Neural progenitor cell (in vitro differentiated cells): ENCODE data around the gene LLCFC1. TPM values are rescaled to one million over a fixed set of nuclear protein-coding genes. Genes with fewer than 3 reads are reported as not detected.

Experiments
- DNase-seq: peaks from one replicate; pipeline ENCODE4 v3.0.0-alpha.2; 2016; ENCODE audit warnings: low spot score
- H2AFZ ChIP-seq: fragments of 200-600 bp; sonication (generic); replicated peaks from 2 replicates; pipeline ENCODE4 v1.6.1; 2016; ENCODE audit warnings: antibody characterized with exemption
- H3F3A ChIP-seq: fragments of 200-600 bp; sonication (generic); 2 replicates; pipeline ENCODE4 v1.6.1; 2016; ENCODE audit warnings: antibody characterized with exemption, low read depth
- H3K27ac ChIP-seq: fragments of 200-600 bp; sonication (generic); 2 replicates; pipeline ENCODE4 v1.5.1; 2016; ENCODE audit warnings: mild to moderate bottlenecking
- H3K27me3 ChIP-seq: fragments of 200-600 bp; sonication (generic); 2 replicates; pipeline ENCODE4 v1.6.1; 2016; ENCODE audit warnings: mild to moderate bottlenecking, moderate library complexity
- H3K36me3 ChIP-seq: fragments of 200-600 bp; sonication (generic); 2 replicates; pipeline ENCODE4 v1.5.1; 2016
- H3K4me1 ChIP-seq: fragments of 200-600 bp; sonication (generic); 2 replicates; pipeline ENCODE4 v1.6.1; 2016; ENCODE audit warnings: mixed run types
- H3K4me2 ChIP-seq: fragments of 200-600 bp; sonication (generic); 2 replicates; pipeline ENCODE4 v1.6.1; 2016
- H3K4me3 ChIP-seq: fragments of 200-600 bp; sonication (generic); 2 replicates; pipeline ENCODE4 v1.5.1; 2016
- H3K79me2 ChIP-seq: fragments of 200-600 bp; sonication (generic); 2 replicates; pipeline ENCODE4 v1.6.1; 2016; ENCODE audit warnings: low read depth
- H3K9ac ChIP-seq: fragments of 200-600 bp; sonication (generic); 2 replicates; pipeline ENCODE4 v1.6.1; 2016
- H3K9me3 ChIP-seq: fragments of 200-600 bp; sonication (generic); 2 replicates; pipeline ENCODE4 v1.5.1; 2016; ENCODE audit warnings: low read depth
- H4K20me1 ChIP-seq: fragments of 200-600 bp; sonication (generic); 2 replicates; pipeline ENCODE4 v1.6.1; 2016; ENCODE audit warnings: low read depth
- H3K27ac Mint-ChIP-seq: 3 replicates; pipeline ENCODE4 v1.8.0; 2021; ENCODE audit warnings: mixed read lengths
- H3K27me3 Mint-ChIP-seq: 2 replicates; pipeline ENCODE4 v1.8.0; 2022; ENCODE audit warnings: low read depth, mild to moderate bottlenecking, inconsistent platforms, moderate library complexity, mixed read lengths; ENCODE audit not compliant: insufficient read depth
- H3K36me3 Mint-ChIP-seq: 3 replicates; pipeline ENCODE4 v1.8.0; 2021; ENCODE audit warnings: mixed read lengths
- H3K4me1 Mint-ChIP-seq: 3 replicates; pipeline ENCODE4 v1.8.0; 2021; ENCODE audit warnings: mixed read lengths
- H3K4me3 Mint-ChIP-seq: 3 replicates; pipeline ENCODE4 v1.8.0; 2021; ENCODE audit warnings: mild to moderate bottlenecking, moderate library complexity, mixed read lengths
- H3K9me3 Mint-ChIP-seq: 3 replicates; pipeline ENCODE4 v1.8.0; 2020; ENCODE audit warnings: mixed read lengths
- CTCF ChIP-seq: fragments of 200-600 bp; sonication (generic); IDR thresholded peaks from 2 replicates; pipeline ENCODE4 v1.5.1; 2017; ENCODE audit warnings: antibody characterized with exemption, mild to moderate bottlenecking
- EZH2 ChIP-seq: fragments of 200-600 bp; sonication (generic); IDR thresholded peaks from 2 replicates; pipeline ENCODE4 v1.6.1; 2017; ENCODE audit warnings: antibody characterized with exemption, mild to moderate bottlenecking, moderate library complexity
- EZH2phosphoT487 ChIP-seq: fragments of 200-600 bp; sonication (generic); IDR thresholded peaks from 2 replicates; pipeline ENCODE4 v1.6.1; 2017; ENCODE audit warnings: antibody characterized with exemption
- total RNA-seq: library from RNA; depleted of rRNA; stranded (reverse); fragments of >200 nt; gene quantifications from 2 replicates; pipeline ENCODE4 v1.2.3, GENCODE V29; 2015; ENCODE audit warnings: low replicate concordance

LLCFC1 gene
- total RNA-seq, 1 donor from 2014 or later = not detected

- Histone ChIP-seq H3K36me3 (no peaks in the 10 kb centered on the region), H3K27me3 (no peaks in the 10 kb centered on the region), H3K27ac (no peak overlapping the region), H3K9ac (no peak overlapping the region), H3F3A (peaks cover 4% of the 10 kb centered on the region), H4K20me1 (no peaks in the 10 kb centered on the region), H3K4me2 (no peak overlapping the region), H3K79me2 (no peaks in the 10 kb centered on the region), H3K9me3 (no peaks in the 10 kb centered on the region), H2AFZ (no peak overlapping the region), H3K4me1 (peaks cover 18% of the 10 kb centered on the region), H3K4me3 (no peak overlapping the region)
- DNase-seq = no peak
- Mint-ChIP-seq H3K4me1 (peaks cover 17% of the 10 kb centered on the region), H3K27me3 (peaks cover 4% of the 10 kb centered on the region), H3K36me3 (no peaks in the 10 kb centered on the region), H3K4me3 (no peak overlapping the region), H3K9me3 (peaks cover 5% of the 10 kb centered on the region), H3K27ac (no peak overlapping the region)
- TF ChIP-seq CTCF (no peak), EZH2phosphoT487 (no peak), EZH2 (no peak)
Measured at GRCh38 chr7:142959202-142959601, 19.9 kb downstream of the LLCFC1 start.

GRCh38 chr7:142960955-142961512, 21.8 kb downstream of the LLCFC1 start:
- Mint-ChIP-seq H3K4me3 (no peak overlapping the region), H3K9me3 (no peaks in the 10 kb centered on the region), H3K27ac (no peak overlapping the region), H3K27me3 (peaks cover 4% of the 10 kb centered on the region), H3K36me3 (no peaks in the 10 kb centered on the region), H3K4me1 (peaks cover 17% of the 10 kb centered on the region)
- Histone ChIP-seq H2AFZ (no peak overlapping the region), H3K27ac (no peak overlapping the region), H3K4me1 (peaks cover 18% of the 10 kb centered on the region), H3F3A (peaks cover 4% of the 10 kb centered on the region), H3K36me3 (no peaks in the 10 kb centered on the region), H4K20me1 (no peaks in the 10 kb centered on the region), H3K79me2 (no peaks in the 10 kb centered on the region), H3K4me2 (no peak overlapping the region), H3K4me3 (no peak overlapping the region), H3K9ac (no peak overlapping the region), H3K9me3 (no peaks in the 10 kb centered on the region), H3K27me3 (no peaks in the 10 kb centered on the region)
- DNase-seq = no peak
- TF ChIP-seq CTCF (no peak), EZH2phosphoT487 (no peak), EZH2 (no peak)

- no peak for DNase-seq
- no peak overlapping the region for H3K27ac Mint-ChIP-seq
- peaks cover 17% of the 10 kb centered on the region for H3K4me1 Mint-ChIP-seq
- peaks cover 4% of the 10 kb centered on the region for H3F3A ChIP-seq
- no peaks in the 10 kb centered on the region for H3K36me3 ChIP-seq
- no peak overlapping the region for H3K9ac ChIP-seq
- H3K27ac ChIP-seq = no peak overlapping the region
- no peaks in the 10 kb centered on the region for H3K36me3 Mint-ChIP-seq
- no peaks in the 10 kb centered on the region for H3K9me3 Mint-ChIP-seq
- H2AFZ ChIP-seq = no peak overlapping the region
- no peaks in the 10 kb centered on the region for H3K27me3 ChIP-seq
- peaks cover 18% of the 10 kb centered on the region for H3K4me1 ChIP-seq
- H3K4me3 ChIP-seq = no peak overlapping the region
- peaks cover 4% of the 10 kb centered on the region for H3K27me3 Mint-ChIP-seq
- TF ChIP-seq EZH2phosphoT487 (no peak), CTCF (no peak), EZH2 (no peak)
- no peak overlapping the region for H3K4me3 Mint-ChIP-seq
- no peaks in the 10 kb centered on the region for H3K79me2 ChIP-seq
- H3K4me2 ChIP-seq = no peak overlapping the region
- no peaks in the 10 kb centered on the region for H3K9me3 ChIP-seq
- no peaks in the 10 kb centered on the region for H4K20me1 ChIP-seq
Measured at GRCh38 chr7:142961595-142961972, 22.3 kb downstream of the LLCFC1 start.
